Activated CD4-positive, CD25-positive, alpha-beta regulatory T cell treated with anti-CD3 and anti-CD28 coated beads, Interleukin-2, amount 50 U/mL, for 24 hours (primary cell): ENCODE data around the gene AKAP13.
"Not testable (repeated sequence)": the region's sequence is repeated elsewhere in the genome, so short reads cannot be mapped to it uniquely, and the experiment has no call there.

Source experiments
- ATAC-seq, 2 donors: fragments of 150-1000 bp; cut with Tn5 transposase; one replicate each; pipeline ENCODE4 v1.10.0; 2021; ENCODE audit warnings: mild to moderate bottlenecking in 1 of 2, moderate library complexity in 1 of 2

AKAP13 gene

GRCh38 chr15:85501574-85501973 is 121.2 kb downstream of the AKAP13 start:
- no peak for ATAC-seq

GRCh38 chr15:85503151-85503799 is 122.9 kb downstream of the AKAP13 start:
- ATAC-seq, result no peak

DNA sequence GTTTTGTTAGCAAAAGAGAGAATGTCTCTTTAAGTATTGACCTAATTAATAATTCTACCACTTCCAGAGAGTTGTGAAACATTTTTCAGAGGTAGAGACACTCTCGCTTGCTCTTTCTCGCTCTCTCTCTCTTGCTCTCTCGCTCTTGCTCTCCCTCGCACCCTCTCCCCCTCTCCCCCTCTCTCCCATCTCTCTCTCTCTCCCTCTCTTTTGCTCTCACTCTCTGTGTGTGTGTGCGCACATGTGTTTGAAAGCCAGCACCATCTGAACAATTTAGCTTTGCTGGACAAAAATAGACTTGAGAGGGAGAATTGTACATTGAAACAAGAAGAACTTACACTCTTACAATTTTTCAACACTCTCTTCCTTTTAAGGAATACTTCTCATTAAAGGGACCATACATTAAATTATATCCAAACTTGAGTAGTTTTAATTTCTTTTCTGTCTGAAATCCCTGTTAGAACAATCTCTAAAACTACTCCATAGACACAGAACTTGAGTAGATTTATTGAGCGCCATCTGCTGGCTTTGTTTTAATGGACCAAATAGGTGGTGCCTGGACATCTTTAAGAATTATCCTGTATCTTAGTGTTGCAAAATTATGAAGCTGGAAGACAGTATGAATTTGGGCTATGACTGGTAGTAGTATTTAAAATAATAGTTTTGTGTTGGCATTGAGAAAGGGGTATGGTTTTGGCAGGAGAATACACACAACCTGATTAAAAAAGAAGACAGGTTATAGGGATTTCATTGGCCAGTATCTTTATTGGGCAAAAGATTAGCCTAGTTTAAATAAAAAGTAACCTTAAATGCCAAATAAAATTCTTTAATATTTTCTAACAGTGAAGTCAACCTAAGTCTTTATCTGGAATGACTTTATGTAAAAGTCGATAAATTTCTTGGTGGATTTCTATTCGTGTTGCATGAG is 124.6 kb downstream of the AKAP13 start:
- peak in 1 of 2 donors; percentile 41 for ATAC-seq

DNA sequence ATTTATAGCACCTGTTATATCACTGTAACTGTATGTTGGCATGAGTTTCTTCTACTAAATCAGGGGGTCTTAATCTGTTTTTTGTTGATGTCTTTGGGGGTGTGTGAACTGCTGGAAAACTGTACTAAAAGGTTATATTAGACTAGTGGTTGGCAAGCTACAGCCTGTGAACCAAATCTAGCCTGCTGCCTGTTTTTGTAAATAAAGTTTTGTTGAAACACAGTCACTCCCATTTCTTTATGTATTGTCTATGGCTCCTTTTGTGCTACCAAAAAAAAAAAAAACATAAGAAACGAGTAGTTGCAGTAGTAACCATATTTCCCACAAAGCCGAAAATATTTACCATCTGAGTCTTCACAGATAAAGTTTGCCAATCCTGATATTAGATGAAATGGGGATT is 126.7 kb downstream of the AKAP13 start:
- no peak for ATAC-seq

- no peak for ATAC-seq
Measured at GRCh38 chr15:85509973-85510372, 129.6 kb downstream of the AKAP13 start.

DNA sequence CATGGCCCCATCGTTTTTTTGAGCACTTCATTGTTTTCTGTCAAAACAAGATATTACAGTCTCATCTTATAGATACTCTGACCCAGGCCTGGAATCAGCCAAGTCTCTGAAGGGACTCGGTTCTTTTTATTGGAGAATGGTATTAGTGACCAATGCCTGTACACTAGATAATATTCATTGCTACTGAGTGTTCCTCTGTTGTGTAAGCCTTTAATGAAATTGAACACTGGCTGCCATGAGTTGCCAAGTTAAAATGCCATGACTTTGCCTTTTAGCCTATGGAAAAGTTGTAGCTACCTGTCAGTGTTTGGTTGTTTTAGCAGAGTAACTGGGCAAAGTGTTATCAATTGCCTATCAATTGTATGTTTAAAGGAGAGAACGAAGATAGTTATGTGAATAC is 134.0 kb downstream of the AKAP13 start:
- no peak for ATAC-seq

DNA sequence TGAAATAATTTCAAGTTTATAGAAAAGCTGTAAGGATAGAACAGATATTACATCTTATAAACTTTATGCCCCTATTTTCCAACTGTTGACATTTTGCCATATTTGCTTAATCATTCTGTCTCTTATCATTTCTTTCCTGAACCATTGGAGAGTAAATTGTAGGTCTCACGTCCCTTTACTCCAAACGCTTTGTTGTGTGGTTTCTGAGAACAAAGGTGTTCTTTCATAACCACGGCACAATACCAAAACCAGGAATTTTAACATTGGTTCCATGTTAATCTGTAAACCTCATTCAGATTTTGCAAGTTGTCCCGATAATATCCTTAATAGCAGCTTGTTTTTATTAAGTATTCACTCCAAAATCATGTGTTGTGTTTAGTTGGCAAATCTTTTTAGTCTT is 134.8 kb downstream of the AKAP13 start:
- ATAC-seq, result no peak

DNA sequence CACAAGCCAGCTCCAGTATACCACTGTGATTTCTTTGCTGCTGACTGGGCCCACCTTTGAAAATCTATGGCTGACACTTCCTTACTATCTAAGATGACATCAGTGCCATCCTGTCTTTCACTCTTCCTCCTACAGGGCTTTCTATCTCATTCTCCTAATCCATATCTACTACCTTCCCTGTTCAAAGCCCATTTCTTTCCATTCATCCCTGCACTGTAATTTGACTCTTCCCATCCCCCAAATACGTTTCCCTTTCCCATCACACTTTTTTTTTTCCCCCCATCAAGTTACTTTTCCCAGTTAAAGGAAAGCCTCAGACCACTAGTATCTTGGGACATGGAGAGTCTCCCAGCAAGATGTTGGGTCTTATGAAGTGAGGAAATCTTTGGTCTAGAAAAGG is 136.7 kb downstream of the AKAP13 start:
- no peak for ATAC-seq

GRCh38 chr15:85518979-85519761 is 138.8 kb downstream of the AKAP13 start:
- ATAC-seq, result no peak

DNA sequence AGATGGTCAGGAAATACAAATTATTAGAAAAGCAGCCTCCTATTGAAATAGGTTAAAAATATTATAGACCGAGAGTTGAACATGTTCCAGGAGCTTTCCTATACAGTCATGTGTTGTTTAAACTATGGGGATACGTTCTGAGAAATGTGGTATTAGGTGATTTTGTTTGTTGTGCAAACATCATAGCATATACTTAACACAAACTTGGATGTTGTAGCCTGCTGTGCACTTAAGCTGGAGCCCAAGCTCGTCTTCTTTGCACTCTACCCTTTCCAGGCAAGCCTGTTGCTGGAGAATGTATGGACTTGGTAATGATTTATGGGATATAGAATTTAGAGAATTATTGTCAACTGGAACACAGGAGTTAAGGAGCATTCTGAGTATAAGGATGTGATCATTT is 140.2 kb downstream of the AKAP13 start:
- no peak for ATAC-seq

GRCh38 chr15:85523530-85523929 is 143.1 kb downstream of the AKAP13 start:
- ATAC-seq, result no peak

- ATAC-seq, result no peak
Measured at GRCh38 chr15:85525755-85526154, 145.4 kb downstream of the AKAP13 start.

- no peak for ATAC-seq
Measured at GRCh38 chr15:85527895-85528294, 147.5 kb downstream of the AKAP13 start.

DNA sequence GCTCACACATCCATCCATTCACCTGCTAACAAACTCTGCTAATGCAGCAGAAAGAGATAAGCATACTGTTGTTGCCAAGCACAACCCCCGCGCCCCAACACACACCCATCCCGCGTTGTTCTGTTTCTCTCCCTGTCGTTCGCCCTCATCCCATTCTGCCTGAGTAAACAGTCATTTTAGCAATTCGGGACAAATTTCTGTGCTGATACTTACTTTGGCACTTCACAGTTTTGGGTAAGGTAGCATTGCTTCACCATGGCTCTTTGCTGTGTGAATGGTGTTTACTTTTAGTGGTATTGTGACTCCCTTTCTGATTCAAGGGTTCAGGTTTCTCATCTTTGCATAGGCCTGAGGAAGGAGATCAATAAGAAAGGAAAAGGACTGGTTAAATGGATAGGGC is 149.7 kb downstream of the AKAP13 start:
- ATAC-seq, result no peak

- no peak for ATAC-seq
Measured at GRCh38 chr15:85531083-85531482, 150.7 kb downstream of the AKAP13 start.

GRCh38 chr15:85532689-85533088 is 152.3 kb downstream of the AKAP13 start:
- ATAC-seq, result no peak

GRCh38 chr15:85534031-85534430 is 153.6 kb downstream of the AKAP13 start:
- ATAC-seq, result peak; percentile 28 to 59

DNA sequence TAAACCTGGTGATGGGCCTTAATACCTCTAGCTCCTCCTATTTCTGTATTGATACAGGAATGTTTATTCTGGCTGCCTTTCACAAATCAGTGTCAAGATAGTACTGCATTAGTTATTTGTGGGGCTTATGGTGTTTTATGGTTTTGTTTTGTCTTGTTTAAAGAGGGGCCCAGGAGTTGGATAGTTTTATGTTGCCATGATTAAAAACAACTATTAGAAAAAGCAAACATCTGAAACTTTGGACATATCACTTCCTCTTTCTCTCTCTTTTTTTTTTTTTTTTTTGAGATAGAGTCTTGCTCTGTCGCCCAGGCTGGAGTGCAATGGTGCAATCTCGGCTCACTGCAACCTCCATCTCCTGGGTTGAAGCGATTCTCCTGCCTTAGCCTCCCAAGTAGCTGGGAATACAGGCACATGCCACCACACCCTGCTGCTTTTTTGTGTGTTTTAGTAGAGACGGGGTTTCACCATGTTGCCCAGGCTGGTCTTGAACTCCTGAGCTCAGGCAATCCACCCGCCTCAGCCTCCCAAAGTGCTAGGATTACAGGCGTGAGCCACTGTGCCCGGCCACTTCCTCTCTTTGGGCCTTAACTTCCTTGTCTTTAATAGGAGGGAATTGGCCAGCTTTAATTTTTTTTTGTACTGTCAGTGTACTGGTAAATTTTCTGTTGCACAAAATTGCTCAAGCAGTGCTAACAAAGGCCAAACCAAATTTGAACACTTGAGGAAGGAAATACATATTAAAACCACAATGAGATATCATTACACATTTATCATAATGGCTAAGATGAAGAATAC is 155.3 kb downstream of the AKAP13 start:
- not testable (repeated sequence) for ATAC-seq

DNA sequence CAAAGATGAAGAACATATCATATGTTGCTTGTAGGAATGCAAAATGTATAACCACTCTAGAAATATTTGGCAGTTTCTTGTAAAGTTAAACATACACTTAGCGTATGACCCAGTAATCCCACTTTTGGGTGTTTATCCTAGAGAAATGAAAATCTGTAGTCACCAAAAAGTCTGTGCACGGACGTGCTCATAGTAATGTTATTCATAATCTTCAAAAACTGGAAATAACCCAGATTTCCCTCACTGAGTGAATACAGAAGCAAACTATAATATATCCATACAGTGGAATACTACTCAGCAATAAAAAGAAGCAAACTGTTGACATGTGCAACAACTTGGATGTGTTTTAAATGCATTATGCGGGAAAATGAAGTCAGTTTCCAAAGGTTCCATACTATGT is 155.9 kb downstream of the AKAP13 start:
- no peak for ATAC-seq

DNA sequence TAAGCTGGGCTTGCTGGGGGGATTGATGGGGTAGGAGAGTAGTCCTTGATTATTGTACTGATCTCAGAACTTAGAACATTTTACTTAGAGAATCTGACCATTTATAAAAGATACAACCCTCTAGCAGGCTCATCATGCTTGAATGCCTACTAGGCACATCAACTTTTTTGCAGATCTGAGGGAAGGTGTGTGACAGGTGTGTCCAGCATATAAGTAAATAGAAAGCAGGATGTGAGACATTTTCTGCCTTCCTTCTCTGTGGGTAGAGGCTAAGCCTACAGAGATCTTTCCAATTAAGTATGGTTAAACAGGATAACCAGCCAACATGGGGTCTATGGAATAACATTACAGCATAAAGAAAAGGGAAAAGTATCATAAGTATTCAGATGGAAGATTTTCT is 159.1 kb downstream of the AKAP13 start:
- no peak for ATAC-seq

DNA sequence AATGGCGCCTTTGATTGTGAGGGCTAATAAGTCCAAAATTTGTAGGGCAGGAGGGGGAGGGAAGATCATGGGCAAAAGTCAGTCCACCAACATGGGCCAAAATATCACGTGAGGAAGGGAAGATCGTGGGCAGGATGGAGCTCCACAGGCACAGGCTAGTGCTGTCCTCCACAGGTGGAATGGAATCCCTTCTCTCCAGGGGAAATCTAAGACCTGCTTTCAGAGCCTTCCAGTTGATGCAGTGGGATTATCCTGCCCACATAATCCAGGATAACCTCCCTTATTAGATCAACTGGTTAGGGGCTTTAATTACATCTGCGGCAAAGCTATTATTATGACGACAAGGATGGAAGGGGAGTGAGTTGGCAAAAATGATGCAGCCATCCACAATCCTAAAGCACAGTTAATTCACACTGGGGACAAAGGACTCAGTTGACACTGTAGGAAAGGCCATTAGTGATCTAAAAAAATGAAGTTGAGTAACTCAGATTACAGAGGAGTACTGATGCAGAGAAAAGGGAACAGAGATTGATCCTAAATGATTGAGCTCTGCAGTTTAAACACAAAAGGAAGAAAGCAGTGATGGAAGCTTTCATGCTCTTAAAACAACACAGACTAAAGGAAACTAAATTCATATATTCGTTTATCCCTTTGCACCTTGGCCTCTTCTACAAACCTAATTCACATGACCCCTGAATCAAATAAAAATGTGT is 159.8 kb downstream of the AKAP13 start:
- no peak for ATAC-seq

DNA sequence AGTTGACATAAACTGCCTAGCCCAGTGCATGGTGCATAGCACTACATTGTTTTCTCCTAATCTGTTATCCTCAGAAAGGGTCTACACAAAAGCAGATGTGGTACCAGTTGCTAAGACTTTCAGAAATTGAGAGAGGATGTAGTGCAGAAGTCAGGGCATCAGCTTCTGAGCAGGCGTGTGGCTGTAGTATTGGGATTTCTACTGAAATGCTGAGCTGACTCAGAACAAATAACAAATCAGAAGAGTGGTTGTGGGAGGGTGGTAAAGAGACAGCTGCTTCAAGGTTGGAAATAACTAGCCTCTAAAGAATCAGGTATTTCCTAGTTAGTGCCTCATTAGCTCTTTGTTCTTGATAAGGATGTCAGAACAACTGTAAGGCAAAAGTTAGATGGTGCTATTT is 161.3 kb downstream of the AKAP13 start:
- ATAC-seq, result peak; percentile 49 to 62
